Measurements from ENCODE around the gene TAS2R38.

TAS2R38 gene

GRCh38 chr7:141945356-141945755, 28.2 kb downstream of the TAS2R38 start:
- DNase-seq (ENCODE audit: low spot score), result no peak
- in situ Hi-C loops (cut with MboI; ENCODE audit: low sequenced_read_pairs, unreplicated experiment), result no loop called here
- no peak for TF ChIP-seq CTCF (IDR thresholded peaks at IDR 0.05; ENCODE audit: borderline replicate concordance, control extremely low read depth, extremely low read depth, insufficient read depth, missing control alignments)

GRCh38 chr7:141944811-141945210, 28.8 kb downstream of the TAS2R38 start:
- TF ChIP-seq CTCF (IDR thresholded peaks at IDR 0.05; ENCODE audit: borderline replicate concordance, control extremely low read depth, extremely low read depth, insufficient read depth, missing control alignments), result no peak
- DNase-seq (ENCODE audit: low spot score), result no peak
- in situ Hi-C loops (cut with MboI; ENCODE audit: low sequenced_read_pairs, unreplicated experiment), result no loop called here

GRCh38 chr7:141943846-141944245, 29.7 kb downstream of the TAS2R38 start:
- no peak for TF ChIP-seq CTCF (IDR thresholded peaks at IDR 0.05; ENCODE audit: borderline replicate concordance, control extremely low read depth, extremely low read depth, insufficient read depth, missing control alignments)
- DNase-seq (ENCODE audit: low spot score), result no peak
- in situ Hi-C loops (cut with MboI; ENCODE audit: low sequenced_read_pairs, unreplicated experiment), result no loop called here

GRCh38 chr7:141941075-141941474, 32.5 kb downstream of the TAS2R38 start:
- DNase-seq (ENCODE audit: low spot score), result no peak
- in situ Hi-C loops (cut with MboI; ENCODE audit: low sequenced_read_pairs, unreplicated experiment), result no loop called here
- TF ChIP-seq CTCF (IDR thresholded peaks at IDR 0.05; ENCODE audit: borderline replicate concordance, control extremely low read depth, extremely low read depth, insufficient read depth, missing control alignments), result no peak

- in situ Hi-C loops (cut with MboI; ENCODE audit: low sequenced_read_pairs, unreplicated experiment), result no loop called here
- TF ChIP-seq CTCF (IDR thresholded peaks at IDR 0.05; ENCODE audit: borderline replicate concordance, control extremely low read depth, extremely low read depth, insufficient read depth, missing control alignments), result no peak
- DNase-seq (ENCODE audit: low spot score), result no peak
Observed at GRCh38 chr7:141930211-141930610, 43.4 kb downstream of the TAS2R38 start.

GRCh38 chr7:141928845-141929195, 44.8 kb downstream of the TAS2R38 start:
- in situ Hi-C loops (cut with MboI; ENCODE audit: low sequenced_read_pairs, unreplicated experiment), result no loop called here
- DNase-seq (ENCODE audit: low spot score), result no peak
- no peak for TF ChIP-seq CTCF (IDR thresholded peaks at IDR 0.05; ENCODE audit: borderline replicate concordance, control extremely low read depth, extremely low read depth, insufficient read depth, missing control alignments)

Data from GM13976 (cell line).